DMS 273 treated with DMSO at 0.1 percent for 48 hours (cell line): Measurements from ENCODE around the gene ABCA3.
"Not testable (repeated sequence)": the region's sequence is repeated elsewhere in the genome, so short reads cannot be mapped to it uniquely, and the experiment has no call there.

ENCODE experiments used
- DNase-seq: peaks from one replicate; lab custom pipeline; 2025; lab: John Stamatoyannopoulos, UW

Gene ABCA3

DNA sequence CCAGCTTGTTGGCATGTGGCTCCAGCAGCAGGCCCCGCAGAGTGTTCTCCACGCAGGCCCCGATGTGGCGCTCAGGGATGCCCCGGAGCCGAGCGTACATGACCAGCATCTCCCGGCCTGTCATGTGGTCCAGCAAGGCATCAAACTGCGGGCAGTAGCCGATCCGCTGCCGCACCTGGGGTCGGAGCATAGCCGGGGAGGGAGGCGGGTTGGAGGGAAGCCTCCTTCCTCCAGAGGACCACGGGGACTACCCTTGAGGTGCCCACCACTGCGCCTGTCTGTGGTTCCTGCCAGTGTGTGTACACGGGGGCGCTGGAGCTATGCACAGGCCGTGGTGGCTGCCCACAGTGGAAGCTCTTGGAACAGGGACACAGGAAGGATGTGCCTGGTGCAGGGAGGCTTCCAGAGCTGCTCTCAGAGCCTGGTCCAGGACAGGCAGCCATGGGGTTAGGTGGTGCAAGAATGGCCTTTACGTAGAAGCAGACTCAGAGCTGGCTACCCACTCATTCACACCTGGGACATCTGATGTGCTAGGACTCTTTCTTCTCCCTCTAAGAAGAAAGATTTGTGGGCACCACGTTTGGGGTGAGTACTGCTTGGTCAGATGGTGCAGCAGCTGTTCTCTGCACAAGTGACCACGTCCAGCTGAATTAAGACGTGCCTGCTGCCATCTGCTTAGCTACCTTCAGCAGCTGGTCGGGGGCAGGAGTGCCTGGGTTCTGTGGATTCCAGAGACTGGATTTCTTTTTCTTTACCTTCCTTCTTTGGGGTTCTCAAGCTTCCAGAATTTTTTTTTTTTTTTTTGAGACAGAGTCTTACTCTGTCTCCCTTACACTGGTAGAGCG lies 61.4 kb downstream of the ABCA3 start:
- DNase-seq: no peak

DNA sequence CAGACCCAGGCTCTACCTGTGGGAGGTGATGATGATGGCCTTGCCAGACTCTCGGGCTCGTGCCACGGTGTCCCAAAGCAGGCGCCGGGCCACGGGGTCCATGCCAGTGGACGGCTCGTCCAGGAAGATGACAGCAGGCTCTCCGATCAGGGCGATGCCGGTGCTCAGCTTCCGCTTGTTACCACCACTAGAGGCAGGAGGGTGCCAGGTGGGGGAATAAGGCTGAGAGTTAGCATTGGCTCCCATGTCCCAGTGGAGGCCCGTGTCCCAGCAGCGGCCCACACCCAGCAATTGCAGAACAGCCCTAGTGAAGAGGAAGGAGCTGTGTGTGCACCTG lies 62.3 kb downstream of the ABCA3 start:
- no peak for DNase-seq

DNA sequence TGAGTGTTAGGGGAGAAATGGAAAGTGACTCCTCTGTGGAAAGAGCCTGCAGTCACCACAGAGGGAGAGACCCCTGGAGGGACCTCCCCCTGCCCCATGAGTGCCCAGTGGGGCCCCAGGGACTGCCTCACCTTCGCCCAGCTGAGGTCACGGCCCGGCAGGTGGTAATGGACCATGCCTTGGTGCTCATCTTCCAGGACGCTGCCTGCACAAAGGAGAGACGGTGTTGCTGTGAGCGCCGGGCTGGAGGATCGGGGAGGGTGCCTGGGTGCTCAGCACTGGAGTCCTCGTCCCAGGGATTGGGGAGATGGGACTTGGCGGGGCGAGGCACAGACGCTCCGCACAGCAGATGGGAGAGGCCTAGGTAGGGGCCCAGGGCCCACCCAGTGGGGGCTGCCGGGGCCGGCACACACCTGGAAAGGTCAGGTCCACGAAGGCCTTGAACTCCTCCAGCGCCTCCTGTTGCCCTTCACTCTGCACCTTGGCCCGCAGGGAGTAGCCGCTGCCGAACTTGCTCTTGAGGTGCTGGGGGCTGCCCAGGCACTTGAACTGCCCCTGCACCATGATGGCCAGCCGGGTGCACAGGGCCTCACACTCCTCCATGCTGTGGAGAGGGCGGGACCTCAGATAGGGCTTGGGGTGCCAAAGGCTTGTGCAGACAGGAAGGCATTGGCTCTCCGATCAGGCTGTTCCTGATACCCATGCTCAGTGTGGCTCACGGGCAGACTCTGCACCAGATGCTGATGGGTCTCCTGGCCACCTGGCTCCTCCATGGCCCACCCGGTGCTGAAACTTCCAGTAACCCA lies 62.9 kb downstream of the ABCA3 start:
- DNase-seq: no peak

DNA sequence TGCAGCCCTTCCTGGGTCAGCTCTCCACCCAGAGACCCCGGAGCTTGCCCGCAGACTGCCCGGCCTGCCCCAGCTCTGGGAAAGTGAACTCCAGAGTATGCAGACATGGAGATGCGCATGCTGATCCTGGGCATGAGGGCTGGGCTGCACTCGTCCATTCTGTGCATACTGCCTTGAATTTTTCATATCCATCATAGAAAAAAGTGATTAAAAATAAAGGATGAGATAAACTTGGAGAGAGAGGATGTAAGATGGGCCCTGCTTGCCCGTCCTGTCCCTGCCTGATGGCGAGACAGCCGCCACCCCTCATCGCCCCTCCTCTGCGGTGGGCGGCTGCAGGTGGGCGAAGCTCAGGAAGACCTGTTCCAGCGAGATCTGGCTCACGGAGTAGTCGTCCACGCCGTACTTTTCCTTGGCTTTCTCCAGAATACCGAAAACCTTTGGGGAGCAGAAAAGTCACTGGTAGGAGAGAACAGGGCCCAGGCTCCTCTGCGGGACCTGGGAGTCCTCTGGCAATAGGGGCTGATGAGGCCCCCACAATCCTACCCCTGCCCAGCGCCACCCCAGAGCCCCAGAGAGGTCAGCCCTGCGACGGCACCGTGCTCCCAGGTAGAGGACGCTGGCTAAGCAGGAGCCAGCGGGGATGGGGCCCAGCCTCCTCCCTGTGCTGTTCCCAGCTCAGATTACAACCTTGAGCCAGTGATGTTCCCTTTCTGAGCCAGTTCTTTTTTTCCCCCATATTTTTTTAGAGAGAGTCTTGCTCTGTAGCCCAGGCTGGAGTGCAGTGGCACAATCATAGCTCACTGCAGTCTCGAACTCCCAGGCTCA lies 63.9 kb downstream of the ABCA3 start:
- no peak for DNase-seq

DNA sequence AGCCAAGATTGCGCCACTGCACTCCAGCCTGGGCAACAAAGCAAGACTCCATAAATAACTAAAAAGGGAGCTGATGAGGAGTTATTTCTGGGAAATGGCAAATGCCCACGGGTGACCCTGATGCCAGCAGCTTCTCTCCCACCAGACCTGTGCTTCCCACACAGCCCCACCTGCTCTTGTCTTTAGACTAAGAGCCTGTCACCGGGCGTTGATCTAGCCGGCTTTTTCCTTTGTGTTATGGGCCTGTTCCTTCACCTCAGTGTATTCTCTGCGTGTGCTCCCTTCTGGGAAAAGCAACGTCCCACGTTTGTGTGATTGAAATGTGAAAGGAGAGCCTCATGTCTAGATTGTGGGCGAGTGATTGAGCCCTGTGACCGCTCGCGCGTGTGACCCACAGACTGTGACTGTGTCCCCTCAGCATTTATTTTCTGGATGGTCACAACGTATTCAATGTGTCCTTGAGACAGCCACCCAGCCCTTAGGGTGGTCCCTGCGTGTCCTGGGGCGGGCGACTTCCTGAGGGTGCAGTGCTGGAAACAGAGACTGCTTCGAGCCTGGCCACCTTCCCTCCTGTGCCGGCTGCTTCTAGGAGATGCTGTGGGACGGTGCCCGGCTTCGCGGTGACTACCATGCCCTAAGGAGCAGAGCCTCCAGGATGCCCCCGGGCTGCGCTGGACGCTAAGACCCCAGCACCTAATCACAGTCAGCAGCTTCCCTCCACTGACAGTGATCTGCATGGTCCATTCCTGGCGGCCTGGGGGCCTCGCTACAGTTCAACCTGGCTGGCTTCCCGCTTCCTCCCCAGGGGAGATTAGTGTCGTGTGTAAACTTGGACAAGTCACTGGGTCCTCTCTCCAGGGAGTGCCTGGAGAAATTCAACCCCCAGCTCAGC lies 64.8 kb downstream of the ABCA3 start:
- no peak for DNase-seq

DNA sequence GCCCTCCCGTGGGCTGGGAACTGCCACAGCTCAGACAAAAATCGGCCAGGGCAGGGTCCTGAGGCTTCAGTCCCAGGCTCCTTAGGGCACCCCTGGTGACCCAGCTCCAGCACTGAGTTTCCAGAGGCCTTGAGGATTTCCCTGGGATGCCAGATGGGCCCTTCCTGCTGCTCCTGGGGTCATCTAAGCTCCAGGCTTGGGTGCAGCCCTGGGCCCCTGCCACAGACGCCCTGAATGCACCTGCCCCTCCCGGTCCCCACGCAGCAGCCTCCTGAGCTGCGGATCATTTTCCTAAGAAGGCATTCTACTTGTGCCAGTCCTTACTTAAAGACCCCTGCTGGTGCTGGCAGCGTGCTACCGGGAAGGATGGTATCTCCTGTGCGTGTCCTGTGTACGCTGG lies 66.6 kb downstream of the ABCA3 start:
- DNase-seq: no peak

DNA sequence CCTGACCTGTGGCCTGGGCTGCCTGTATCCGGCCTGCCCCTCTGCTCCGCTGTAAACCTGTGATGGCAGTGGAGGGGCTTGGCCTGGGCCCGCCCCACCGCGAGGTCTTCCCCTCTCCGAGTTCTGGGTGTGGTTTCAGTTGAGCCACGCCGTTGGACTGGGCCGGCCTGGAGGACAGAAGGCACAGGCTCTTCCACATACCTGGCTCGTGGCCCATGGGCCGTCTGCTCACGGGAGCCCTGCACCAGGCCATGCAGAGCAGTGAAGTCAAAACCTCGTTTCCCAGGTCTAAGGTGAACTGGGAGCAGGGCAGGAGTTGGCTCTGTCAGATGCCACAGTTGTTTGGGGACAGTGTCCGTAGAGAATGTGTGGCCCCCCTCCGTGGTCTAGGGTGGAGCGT lies 67.0 kb downstream of the ABCA3 start:
- no peak for DNase-seq

DNA sequence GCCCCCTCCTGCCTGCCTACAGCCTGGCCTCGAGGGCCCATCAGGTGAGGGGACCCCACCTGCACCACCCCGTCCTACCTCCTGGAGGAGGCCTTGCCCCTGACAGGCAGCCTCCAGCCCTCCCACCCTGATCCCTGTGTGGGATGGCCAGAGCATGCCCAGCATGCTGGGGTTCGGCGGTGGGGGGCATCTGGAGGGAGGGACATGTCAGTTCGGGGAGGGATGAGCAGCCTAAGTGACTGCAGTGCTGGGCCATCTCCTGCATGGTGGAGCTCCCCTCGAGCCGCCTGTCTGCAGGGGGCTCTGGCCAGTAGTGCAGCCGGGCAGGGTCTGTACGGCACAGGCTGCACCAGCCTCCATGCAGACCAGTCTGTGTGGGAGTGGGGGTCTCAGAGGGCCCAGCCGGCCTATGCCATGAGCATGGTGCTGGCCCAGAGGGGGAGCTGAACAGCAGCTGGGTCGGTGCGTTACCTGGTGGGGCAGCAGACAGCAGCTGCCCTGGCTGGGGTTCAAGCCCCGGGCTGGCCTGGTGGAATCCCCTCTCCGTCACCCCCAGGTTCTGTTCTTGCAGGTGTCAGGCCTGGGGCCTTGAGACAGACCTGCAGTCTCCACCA lies 68.6 kb downstream of the ABCA3 start:
- DNase-seq: no peak

DNA sequence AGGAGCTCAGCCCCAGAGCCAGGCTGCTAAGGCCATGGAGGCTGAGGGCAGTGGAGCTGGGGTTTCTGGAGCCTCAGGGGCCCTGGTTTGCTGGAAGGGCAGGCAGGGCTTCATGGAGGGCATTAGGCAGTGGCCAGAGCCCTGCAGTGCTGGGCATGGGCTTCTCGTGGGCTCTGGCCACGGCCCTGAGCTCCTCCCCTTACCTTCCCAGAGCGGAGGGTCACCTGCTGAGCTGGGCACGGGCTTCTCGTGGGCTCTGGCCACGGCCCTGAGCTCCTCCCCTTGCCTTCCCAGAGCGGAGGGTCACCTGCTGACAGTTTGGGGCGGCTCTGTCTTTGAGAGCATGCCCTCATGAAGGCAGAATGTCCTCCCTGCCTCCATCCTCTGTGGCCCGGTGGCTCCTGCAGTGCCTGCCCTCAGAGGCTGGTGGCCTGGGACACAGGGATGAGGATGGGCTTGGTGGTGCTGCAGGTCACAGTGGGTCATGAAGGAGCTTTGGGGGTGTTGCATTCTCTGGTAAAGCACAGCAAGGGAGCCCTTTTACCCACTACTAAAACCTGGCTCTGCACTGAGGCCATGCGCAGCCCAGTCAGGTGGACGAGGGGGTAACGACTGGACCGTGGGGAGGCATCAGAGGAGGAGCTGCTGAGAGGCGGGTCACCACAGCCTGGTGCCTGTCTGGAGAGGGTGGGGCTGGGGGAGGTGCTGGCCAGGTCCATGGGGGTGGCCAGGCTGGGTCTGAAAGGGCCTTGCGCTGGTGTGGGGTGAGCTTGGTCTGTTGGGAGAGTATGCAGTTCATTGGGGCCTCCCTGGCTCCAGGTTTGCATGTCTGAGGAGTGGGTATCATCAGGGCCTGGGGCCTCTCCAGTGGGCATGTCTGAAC lies 69.7 kb downstream of the ABCA3 start:
- DNase-seq: no peak

DNA sequence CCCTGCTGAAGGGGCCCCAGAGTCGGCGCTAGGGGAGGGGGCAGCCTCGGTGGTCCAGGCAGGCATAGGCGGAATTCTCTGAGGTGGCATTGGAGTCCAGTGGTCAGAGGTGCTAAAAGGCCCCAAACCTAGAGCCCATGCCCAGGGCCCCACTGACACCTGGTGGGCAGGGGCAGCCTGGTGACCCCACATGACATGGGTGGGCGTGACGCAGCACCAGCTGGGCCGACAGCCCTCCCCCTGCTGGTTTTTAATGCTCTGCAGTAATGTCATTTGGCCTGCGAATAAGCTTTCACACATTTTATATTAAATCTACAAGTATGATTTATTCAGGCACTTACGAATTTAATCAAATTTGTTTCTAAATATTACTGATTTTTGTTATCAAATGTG lies 70.5 kb downstream of the ABCA3 start:
- DNase-seq: no peak

DNA sequence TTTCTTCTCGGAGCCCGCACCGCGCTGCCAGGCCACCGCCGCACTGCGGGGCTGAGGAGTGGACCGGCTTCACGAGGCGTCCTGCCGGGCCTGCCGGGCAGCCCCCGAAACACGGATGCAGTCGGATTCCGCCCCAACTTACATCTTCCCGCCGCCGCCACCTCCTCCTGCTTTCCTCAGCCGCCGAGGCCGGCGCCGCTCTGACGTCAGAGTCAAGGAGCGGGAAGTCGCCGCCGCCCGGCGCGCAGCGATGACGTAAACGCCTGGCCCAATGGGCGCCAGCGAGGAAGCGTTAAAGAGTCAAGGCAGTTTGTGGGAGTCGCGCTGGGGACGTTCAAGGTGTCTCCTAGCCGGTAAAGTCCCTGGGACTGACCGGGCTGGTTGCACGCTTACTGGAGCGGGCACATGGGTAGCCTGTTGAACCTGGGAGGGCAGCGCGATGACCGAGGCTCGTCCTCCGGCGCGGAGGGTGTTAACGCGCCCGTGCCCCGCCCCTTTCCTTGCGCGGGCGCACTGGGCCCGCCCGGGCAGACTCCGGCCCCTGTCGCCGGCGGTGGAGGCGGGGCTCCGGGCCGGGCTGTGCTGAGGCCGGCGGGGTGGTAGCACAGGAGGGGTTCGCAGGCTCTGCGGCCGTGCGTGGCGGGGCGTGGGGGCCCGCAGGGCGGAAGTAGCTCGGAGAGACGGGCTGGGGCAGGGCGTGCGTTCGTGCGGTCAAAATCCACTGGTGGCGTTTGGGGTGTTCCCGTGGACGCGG lies 72.4 kb downstream of the ABCA3 start, which contains the start of gene RNPS1:
TSS of gene RNPS1 (minus strand) at position 214 of the 754 bp plus-strand sequence. CDS start 3,483 bp downstream, outside the sequence.
- peak; percentile 88 for DNase-seq

DNA sequence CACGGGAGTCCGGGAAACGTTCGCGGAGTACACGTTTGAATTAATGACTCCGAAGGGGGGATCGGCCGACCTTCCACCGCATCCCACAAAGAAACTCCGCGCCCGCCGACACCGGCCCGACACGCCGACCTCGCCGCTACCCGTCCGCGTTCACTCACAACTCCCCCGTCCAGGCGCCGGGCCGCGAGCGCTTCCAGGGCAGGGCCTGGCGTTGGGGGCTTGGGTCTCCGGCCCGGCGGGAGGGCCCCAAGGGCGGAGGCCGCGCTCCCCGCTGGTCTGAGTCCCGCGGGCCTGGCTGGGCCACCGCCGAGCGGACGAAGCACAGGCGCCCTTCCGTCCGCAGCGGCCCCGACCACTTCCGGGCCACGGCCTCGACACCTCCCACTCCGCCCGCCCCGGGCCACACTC lies 73.0 kb downstream of the ABCA3 start:
- not testable (repeated sequence) for DNase-seq

DNA sequence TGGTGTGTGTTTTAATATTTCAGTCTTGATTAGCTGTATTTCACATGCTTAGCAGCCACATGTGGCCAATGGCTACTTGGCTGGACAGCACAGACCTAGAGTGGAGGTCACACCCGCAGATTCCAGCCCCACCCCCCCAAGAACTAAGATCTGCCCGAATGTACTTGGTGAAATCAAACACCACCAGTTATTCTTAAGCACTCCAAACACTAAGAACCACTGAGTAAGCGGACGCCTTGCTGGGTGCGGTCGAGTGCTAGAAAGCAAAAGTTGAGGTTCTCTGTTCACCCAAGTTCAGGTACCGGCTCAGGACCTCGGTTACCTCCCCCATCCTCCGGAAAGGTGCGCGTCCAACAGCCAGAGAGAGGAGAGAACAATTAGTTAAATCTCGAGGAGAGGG lies 73.6 kb downstream of the ABCA3 start:
- DNase-seq: not testable (repeated sequence)

DNA sequence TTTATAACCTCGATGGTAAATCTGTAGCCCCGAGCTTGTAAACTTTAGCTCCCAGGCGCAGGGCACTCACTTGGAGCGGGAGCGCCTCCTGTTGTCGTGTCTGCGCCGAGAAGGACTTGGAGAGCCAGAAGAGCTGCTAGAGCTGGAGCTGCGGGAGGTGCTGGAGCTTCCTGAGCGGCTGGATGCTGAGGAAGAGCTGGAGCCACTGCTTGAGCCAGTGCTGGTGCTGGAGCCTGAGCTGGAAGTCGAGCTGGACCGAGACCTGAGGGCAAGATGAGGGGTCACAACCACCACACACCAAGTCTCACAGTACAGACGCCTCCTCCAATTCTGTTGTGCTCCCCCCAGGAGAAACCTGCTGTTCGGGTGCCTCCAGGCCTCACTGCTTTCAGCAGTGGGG lies 77.5 kb downstream of the ABCA3 start:
- DNase-seq: not testable (repeated sequence)

DNA sequence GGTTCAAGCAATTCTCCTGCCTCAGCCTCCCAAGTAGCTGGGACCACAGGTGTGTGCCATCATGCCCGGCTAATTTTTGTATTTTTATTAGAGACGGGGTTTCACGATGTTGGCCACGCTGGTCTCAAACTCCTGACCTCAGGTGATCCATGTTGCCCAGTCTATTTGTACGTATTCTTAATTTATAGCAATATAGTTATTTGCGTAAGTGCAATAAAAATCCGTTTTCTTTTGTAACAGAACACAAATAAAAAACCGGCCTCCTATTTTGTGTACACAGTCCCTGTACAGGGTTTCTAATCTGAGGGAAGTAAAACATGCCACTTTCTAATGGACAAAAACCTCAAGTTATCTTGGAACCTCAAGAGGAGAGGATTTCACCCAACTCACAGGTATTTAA lies 80.3 kb downstream of the ABCA3 start:
- no peak for DNase-seq

DNA sequence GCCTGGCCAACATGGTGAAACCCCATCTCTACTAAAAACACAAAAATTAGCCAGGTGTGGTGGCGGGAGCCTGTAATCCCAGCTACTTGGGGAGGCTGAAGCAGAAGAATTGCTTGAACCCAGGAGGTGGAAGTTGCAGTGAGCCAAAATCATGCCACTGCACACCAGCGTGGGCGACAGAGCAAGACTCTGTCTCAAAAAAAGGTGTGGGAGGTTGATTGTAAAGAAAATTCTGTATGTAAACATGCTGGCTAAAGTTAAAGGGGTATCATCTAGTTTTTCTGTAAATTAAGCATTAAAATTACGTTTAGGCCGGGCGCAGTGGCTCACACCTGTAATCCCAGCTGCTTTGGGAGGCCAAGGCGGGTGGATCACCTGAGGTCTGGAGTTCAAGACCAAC lies 82.0 kb downstream of the ABCA3 start:
- not testable (repeated sequence) for DNase-seq

DNA sequence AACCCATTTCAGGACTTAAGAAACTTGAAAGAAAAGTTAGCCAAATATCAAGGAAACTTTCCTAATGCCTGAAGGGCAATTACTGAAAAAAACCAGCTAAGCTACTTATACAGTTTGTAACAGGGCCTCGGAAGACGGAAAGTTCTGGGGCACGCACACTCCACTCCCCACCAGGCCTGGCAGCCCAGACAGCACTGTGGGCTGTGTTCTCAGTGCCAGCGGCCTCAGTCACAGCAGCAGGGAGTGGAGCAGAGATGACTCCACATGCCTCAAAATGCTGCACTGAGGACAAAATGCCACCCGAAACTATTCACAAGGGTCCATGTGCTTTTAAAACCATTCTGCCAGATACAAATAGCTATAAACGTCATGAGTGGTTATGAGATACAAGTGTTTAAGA lies 82.8 kb downstream of the ABCA3 start:
- DNase-seq: no peak

DNA sequence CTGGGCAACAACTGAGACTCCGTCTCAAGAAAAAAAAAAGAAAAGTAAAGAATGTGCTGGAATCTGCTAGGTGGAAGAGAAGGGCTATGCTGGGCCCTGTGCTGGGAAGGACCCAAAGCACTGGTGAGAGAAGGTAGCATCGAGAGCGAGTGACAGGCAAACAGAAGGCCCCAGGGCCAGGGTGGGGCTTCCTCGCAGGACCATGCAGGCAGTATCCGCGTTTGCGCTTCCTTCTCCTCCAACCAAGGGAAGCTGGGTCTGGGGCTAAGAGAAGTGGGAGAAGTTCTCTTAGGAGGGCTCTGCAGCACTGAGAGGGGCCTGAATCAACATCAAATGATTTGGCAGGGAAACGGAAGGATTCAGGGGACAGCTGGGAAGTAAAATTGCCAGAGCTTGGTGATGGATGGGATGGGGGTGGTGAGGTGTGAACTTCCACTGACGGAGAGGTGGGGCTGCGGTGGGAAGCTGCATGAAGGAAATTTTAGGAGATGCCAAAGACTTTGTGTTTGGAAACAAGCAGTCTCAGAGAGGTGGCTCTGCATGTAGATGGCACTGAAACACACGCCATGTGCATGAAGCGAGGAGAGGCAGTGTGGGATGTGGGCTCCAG lies 83.9 kb downstream of the ABCA3 start:
- no peak for DNase-seq

DNA sequence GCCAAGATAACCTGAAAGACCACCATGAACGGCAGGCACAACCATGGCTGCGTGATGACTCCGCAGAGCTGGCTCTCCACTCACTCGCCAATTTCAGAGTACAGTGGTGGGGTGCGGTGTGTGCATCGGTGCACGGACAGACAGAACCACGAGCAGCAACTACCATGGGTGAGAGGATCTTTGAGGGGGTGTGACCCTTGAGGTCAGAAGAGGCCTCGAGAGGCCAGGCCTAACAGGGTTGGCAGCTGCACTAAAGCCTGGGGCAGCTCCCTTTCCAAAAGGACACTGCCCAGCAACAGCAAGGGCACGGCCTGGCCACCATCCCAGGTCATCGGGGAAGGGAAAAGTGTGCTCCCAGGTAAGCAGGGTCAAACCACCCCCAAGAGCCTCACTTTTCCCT lies 87.2 kb downstream of the ABCA3 start:
- no peak for DNase-seq
